Endothelial cell of umbilical vein (primary cell): ENCODE data around the gene CTBP1.

Experiments
- POLR2A ChIP-seq: IDR thresholded peaks from 2 replicates; pipeline ENCODE4 v1.6.1; 2012; ENCODE audit warnings: low read depth, mild to moderate bottlenecking, control low read depth, low read length
- TF ChIP-seq, protein P1 (sequence below), 2 donors: IDR thresholded peaks; 1 replicate in 1 of 2; 2 replicates in 1 of 2; pipeline ENCODE4 v1.5.1; 2011; ENCODE audit warnings: low read length in 2 of 2, mild to moderate bottlenecking in 2 of 2, moderate library complexity in 2 of 2, control low read depth in 1 of 2, inconsistent platforms in 1 of 2, low read depth in 1 of 2; ENCODE audit not compliant: insufficient read depth in 1 of 2; ENCODE audit errors: extremely low read depth in 1 of 2

DNA sequence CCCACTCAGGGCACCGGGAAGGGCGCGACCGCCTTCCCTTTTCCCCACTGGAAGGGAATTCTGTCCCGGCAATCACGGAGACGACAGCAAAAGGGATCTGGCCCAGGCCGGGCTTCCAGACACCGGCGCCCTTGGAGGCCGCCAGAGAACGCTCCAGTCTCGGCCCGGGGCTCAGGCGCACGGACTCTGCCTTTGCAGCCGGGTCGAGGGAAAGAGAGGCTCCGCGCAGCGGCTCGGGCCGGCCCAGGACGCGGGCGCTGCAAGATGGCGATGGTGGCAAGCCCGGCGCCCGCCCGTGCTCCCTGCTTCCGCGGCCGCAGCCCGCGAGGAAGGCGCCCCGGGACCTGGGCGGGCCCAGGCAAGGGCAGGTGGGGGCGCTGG lies 1.1 kb downstream of the CTBP1 start:
- TF ChIP-seq, protein P1, sequence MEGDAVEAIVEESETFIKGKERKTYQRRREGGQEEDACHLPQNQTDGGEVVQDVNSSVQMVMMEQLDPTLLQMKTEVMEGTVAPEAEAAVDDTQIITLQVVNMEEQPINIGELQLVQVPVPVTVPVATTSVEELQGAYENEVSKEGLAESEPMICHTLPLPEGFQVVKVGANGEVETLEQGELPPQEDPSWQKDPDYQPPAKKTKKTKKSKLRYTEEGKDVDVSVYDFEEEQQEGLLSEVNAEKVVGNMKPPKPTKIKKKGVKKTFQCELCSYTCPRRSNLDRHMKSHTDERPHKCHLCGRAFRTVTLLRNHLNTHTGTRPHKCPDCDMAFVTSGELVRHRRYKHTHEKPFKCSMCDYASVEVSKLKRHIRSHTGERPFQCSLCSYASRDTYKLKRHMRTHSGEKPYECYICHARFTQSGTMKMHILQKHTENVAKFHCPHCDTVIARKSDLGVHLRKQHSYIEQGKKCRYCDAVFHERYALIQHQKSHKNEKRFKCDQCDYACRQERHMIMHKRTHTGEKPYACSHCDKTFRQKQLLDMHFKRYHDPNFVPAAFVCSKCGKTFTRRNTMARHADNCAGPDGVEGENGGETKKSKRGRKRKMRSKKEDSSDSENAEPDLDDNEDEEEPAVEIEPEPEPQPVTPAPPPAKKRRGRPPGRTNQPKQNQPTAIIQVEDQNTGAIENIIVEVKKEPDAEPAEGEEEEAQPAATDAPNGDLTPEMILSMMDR (IDR thresholded peaks at IDR 0.05; ENCODE audit: extremely low read depth in 1 of 2, insufficient read depth in 1 of 2, low read depth in 1 of 2, low read length in 2 of 2), result no peak
- TF ChIP-seq POLR2A, result no peak
